HepG2 (cell line): Measurements from ENCODE around the gene DLEC1. TPM values are rescaled to one million over a fixed set of nuclear protein-coding genes. Genes with fewer than 3 reads are reported as not detected.

ENCODE experiments used
- BRCA1 ChIP-seq: sonication (generic); formaldehyde crosslinking; IDR thresholded peaks from 2 replicates; pipeline ENCODE4 v1.4.0; 2020; ENCODE audit warnings: missing genetic modification reagents
- DR1 ChIP-seq: sonication (generic); formaldehyde crosslinking; IDR thresholded peaks from 2 replicates; pipeline ENCODE4 v1.8.0; 2021; ENCODE audit warnings: mild to moderate bottlenecking, missing genetic modification reagents, inconsistent platforms
- ESRRA ChIP-seq: sonication (generic); formaldehyde crosslinking; IDR thresholded peaks from 2 replicates; pipeline ENCODE4 v1.5.1; 2020; ENCODE audit warnings: mild to moderate bottlenecking, low read depth, missing genetic modification reagents
- GABPA ChIP-seq, 2 experiments: IDR thresholded peaks; 2 replicates each; pipeline ENCODE4 v1.6.1; 2011 to 2016; ENCODE audit warnings: low read depth in 2 of 2, low read length in 1 of 2, missing biosample characterization in 1 of 2, missing genetic modification characterization in 1 of 2
- KAT2B ChIP-seq: fragments of 150-350 bp; IDR thresholded peaks from 2 replicates; pipeline ENCODE4 v1.6.1; 2014; ENCODE audit warnings: low read depth, low read length, borderline replicate concordance
- NAIF1 ChIP-seq: sonication (generic); formaldehyde crosslinking; IDR thresholded peaks from 2 replicates; pipeline ENCODE4 v1.5.0; 2020; ENCODE audit warnings: mild to moderate bottlenecking, missing genetic modification reagents, borderline replicate concordance
- NFRKB ChIP-seq: fragments of 450-650 bp; IDR thresholded peaks from 2 replicates; pipeline ENCODE4 v1.6.1; 2017
- SP140L ChIP-seq: sonication (generic); formaldehyde crosslinking; IDR thresholded peaks from 2 replicates; pipeline ENCODE4 v1.4.0; 2020; ENCODE audit warnings: missing genetic modification reagents, borderline replicate concordance
- SP4 ChIP-seq: sonication (generic); formaldehyde crosslinking; IDR thresholded peaks from 2 replicates; pipeline ENCODE4 v1.8.1; 2023; ENCODE audit warnings: mild to moderate bottlenecking, missing genetic modification reagents
- SRSF9 ChIP-seq: fragments of 200-400 bp; formaldehyde crosslinking; IDR thresholded peaks from 2 replicates; pipeline ENCODE4 v1.6.1; 2018; ENCODE audit warnings: borderline replicate concordance, mild to moderate bottlenecking, low read depth, low read length; ENCODE audit not compliant: insufficient read depth, poor library complexity, severe bottlenecking
- TBX3 ChIP-seq: fragments of 450-650 bp; IDR thresholded peaks from 2 replicates; pipeline ENCODE4 v1.6.1; 2017; ENCODE audit warnings: antibody characterized with exemption, mild to moderate bottlenecking, inconsistent platforms, borderline replicate concordance
- ZFP62 ChIP-seq: sonication (generic); formaldehyde crosslinking; IDR thresholded peaks from 2 replicates; pipeline ENCODE4 v1.4.0; 2020; ENCODE audit warnings: missing genetic modification reagents
- ZFYVE20 ChIP-seq: sonication (generic); formaldehyde crosslinking; IDR thresholded peaks from 2 replicates; pipeline ENCODE4 v1.8.0; 2023; ENCODE audit warnings: low read depth, mild to moderate bottlenecking, moderate library complexity, missing genetic modification reagents, borderline replicate concordance
- ZNF138 ChIP-seq: sonication (generic); formaldehyde crosslinking; IDR thresholded peaks from 2 replicates; pipeline ENCODE4 v1.5.0; 2020; ENCODE audit warnings: mild to moderate bottlenecking, low read depth, missing genetic modification reagents
- ZNF335 ChIP-seq: sonication (generic); formaldehyde crosslinking; IDR thresholded peaks from 2 replicates; pipeline ENCODE4 v1.4.0; 2020; ENCODE audit warnings: missing genetic modification reagents
- ZNF674 ChIP-seq: sonication (generic); formaldehyde crosslinking; IDR thresholded peaks from 2 replicates; pipeline ENCODE4 v1.5.0; 2020; ENCODE audit warnings: low read depth, mild to moderate bottlenecking, missing genetic modification reagents
- ZNF776 ChIP-seq: sonication (generic); formaldehyde crosslinking; IDR thresholded peaks from 2 replicates; pipeline ENCODE4 v1.4.0; 2020; ENCODE audit warnings: mild to moderate bottlenecking, missing genetic modification reagents
- ZNF790 ChIP-seq: sonication (generic); formaldehyde crosslinking; IDR thresholded peaks from 2 replicates; pipeline ENCODE4 v1.8.0; 2022; ENCODE audit warnings: missing genetic modification reagents, mild to moderate bottlenecking, borderline replicate concordance
- ZSCAN21 ChIP-seq: sonication (generic); formaldehyde crosslinking; IDR thresholded peaks from 2 replicates; pipeline ENCODE4 v1.8.0; 2022; ENCODE audit warnings: mild to moderate bottlenecking, missing genetic modification reagents, moderate library complexity, borderline replicate concordance
- polyA plus RNA-seq, 8 experiments: library from polyadenylated mRNA; depleted of rRNA in 3 of 8; stranded (reverse) in 7 of 8; unstranded in 1 of 8; fragments of >200 nt; fragmentation: Illumina TruSeq in 4 of 8; extraction: Trizol in 4 of 8; gene quantifications; 2 replicates each; pipeline versions ENCODE4 v1.2.1 to v1.2.3, GENCODE V29; 2011 to 2016; ENCODE audit warnings: low read depth in 4 of 8, missing spikeins in 1 of 8, mixed read lengths in 1 of 8; ENCODE audit not compliant: insufficient read depth in 1 of 8
- total RNA-seq, 5 experiments: library from RNA; depleted of rRNA; stranded (reverse); fragments of >200 nt; fragmentation: Illumina TruSeq; extraction: Trizol; gene quantifications; 2 replicates each; pipeline ENCODE4 v1.2.3, GENCODE V29; 2016; ENCODE audit warnings: low read depth in 1 of 5
- TF ChIP-seq, protein P1 (sequence below): sonication (generic); formaldehyde crosslinking; conservative IDR thresholded peaks from 2 replicates; pipeline ENCODE4 v1.8.1; 2023; ENCODE audit warnings: missing genetic modification reagents
- TF ChIP-seq, protein P2 (sequence below): sonication (generic); formaldehyde crosslinking; IDR thresholded peaks from 2 replicates; pipeline ENCODE4 v1.5.0; 2020; ENCODE audit warnings: missing genetic modification reagents, mild to moderate bottlenecking, borderline replicate concordance
- TF ChIP-seq, protein P3 (sequence below): sonication (generic); formaldehyde crosslinking; IDR thresholded peaks from 2 replicates; pipeline ENCODE4 v1.5.1; 2020; ENCODE audit warnings: mild to moderate bottlenecking, missing genetic modification reagents

The DLEC1 gene
- total and polyA plus RNA-seq, 2 of the 13 experiments (the other 11 are each of a cell fraction or from before 2014, with no cell fraction given) = 0.09 TPM; not detected in 1

DNA sequence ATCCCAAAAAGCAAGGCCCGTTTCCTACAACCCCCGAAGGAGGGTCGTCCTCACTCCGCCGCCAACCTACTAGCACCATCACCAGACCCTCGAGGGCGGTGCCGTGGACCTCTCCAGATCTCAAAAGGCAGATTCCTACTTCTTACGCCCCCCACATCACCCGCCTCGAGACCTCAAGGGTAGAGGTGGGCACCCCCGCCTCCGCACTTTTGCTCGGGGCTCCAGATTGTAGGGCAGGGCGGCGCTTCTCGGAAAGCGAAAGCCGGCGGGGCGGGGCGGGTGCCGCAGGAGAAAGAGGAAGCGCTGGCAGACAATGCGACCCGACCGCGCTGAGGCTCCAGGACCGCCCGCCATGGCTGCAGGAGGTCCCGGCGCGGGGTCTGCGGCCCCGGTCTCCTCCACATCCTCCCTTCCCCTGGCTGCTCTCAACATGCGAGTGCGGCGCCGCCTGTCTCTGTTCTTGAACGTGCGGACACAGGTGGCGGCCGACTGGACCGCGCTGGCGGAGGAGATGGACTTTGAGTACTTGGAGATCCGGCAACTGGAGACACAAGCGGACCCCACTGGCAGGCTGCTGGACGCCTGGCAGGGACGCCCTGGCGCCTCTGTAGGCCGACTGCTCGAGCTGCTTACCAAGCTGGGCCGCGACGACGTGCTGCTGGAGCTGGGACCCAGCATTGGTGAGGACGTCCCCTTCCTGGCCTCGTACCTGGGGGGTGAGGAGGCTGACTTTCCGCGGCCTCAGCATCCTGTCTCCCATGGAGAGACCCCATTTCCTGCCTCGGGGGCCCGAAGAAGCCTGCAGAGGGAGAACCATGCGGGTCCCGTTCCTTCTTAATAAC, 99.6 kb downstream of the DLEC1 start, which contains the start of gene MYD88 (continued):
- TF ChIP-seq ZNF790 (CRISPR knock-in tag) (0 out of 2 replicates have a peak, but pooled peaks have one; percentile 22), ZSCAN21 (CRISPR knock-in tag) (peak; percentile 89), DR1 (no peak; the same call in 1 of the 2 replicates), ZNF674 (CRISPR knock-in tag) (no peak), ZNF138 (CRISPR knock-in tag) (no peak), ESRRA (no peak), NAIF1 (CRISPR knock-in tag) (0 out of 2 replicates have a peak, but pooled peaks have one; percentile 36), SP140L (CRISPR knock-in tag) (no peak), GABPA (IDR thresholded peaks at IDR 0.05; ENCODE audit: low read depth, low read length) (no peak), GABPA (CRISPR knock-in tag; IDR thresholded peaks at IDR 0.05; ENCODE audit: low read depth) (no peak), ZNF335 (CRISPR knock-in tag) (peak; percentile 55; the same call in 1 of the 2 replicates), SRSF9 (no peak), ZNF776 (CRISPR knock-in tag) (peak; percentile 87), NFRKB (no peak), BRCA1 (CRISPR knock-in tag) (no peak), ZFP62 (CRISPR knock-in tag) (no peak), KAT2B (no peak), TBX3 (no peak), SP4 (CRISPR knock-in tag) (peak; percentile 73), ZFYVE20 (CRISPR knock-in tag) (no peak)
- TF ChIP-seq, protein P1, sequence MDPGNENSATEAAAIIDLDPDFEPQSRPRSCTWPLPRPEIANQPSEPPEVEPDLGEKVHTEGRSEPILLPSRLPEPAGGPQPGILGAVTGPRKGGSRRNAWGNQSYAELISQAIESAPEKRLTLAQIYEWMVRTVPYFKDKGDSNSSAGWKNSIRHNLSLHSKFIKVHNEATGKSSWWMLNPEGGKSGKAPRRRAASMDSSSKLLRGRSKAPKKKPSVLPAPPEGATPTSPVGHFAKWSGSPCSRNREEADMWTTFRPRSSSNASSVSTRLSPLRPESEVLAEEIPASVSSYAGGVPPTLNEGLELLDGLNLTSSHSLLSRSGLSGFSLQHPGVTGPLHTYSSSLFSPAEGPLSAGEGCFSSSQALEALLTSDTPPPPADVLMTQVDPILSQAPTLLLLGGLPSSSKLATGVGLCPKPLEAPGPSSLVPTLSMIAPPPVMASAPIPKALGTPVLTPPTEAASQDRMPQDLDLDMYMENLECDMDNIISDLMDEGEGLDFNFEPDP (CRISPR knock-in tag) = no peak
- TF ChIP-seq, protein P2, sequence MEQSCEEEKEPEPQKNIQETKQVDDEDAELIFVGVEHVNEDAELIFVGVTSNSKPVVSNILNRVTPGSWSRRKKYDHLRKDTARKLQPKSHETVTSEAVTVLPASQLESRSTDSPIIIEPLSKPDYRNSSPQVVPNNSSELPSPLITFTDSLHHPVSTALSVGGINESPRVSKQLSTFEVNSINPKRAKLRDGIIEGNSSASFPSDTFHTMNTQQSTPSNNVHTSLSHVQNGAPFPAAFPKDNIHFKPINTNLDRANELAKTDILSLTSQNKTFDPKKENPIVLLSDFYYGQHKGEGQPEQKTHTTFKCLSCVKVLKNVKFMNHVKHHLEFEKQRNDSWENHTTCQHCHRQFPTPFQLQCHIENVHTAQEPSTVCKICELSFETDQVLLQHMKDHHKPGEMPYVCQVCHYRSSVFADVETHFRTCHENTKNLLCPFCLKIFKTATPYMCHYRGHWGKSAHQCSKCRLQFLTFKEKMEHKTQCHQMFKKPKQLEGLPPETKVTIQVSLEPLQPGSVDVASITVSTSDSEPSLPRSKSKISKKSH (CRISPR knock-in tag) = peak; percentile 90; the same call in 1 of the 2 replicates
- TF ChIP-seq, protein P3, sequence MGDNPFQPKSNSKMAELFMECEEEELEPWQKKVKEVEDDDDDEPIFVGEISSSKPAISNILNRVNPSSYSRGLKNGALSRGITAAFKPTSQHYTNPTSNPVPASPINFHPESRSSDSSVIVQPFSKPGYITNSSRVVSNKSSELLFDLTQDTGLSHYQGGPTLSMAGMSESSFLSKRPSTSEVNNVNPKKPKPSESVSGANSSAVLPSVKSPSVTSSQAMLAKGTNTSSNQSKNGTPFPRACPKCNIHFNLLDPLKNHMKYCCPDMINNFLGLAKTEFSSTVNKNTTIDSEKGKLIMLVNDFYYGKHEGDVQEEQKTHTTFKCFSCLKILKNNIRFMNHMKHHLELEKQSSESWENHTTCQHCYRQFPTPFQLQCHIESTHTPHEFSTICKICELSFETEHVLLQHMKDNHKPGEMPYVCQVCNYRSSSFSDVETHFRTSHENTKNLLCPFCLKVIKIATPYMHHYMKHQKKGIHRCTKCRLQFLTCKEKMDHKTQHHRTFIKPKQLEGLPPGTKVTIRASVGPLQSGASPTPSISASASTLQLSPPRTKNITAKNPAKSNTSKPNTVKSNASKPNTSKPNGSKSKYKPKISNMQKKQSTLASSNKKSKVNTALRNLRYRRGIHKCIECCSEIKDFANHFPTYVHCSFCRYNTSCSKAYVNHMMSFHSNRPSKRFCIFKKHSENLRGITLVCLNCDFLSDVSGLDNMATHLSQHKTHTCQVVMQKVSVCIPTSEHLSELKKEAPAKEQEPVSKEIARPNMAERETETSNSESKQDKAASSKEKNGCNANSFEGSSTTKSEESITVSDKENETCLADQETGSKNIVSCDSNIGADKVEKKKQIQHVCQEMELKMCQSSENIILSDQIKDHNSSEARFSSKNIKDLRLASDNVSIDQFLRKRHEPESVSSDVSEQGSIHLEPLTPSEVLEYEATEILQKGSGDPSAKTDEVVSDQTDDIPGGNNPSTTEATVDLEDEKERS (CRISPR knock-in tag) = no peak
